ENCODE results near the gene GTPBP2.
"Not testable (repeated sequence)": the region's sequence is repeated elsewhere in the genome, so short reads cannot be mapped to it uniquely, and the experiment has no call there.

The GTPBP2 gene

DNA sequence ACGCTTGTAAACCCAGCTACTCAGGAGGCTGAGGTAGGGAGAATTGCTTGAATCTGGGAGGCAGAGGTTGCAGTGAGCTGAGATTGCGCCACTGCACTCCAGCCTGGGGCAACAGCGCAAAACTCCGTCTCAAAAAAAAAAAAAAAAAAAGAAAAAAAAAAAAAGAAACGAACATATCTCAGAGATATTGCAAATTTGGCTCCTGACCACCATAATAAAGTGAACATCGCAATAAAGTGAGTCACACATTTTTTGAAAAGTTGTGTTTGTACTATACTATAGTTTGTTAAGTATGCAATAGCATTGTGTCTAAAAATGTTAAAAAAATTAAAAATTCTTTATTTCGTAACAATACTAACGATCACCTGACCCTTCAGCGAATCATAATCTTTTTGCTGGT, 29.1 kb upstream of the GTPBP2 start:
- DNase-seq (ENCODE audit: low read depth in 3 of 3): no peak

DNA sequence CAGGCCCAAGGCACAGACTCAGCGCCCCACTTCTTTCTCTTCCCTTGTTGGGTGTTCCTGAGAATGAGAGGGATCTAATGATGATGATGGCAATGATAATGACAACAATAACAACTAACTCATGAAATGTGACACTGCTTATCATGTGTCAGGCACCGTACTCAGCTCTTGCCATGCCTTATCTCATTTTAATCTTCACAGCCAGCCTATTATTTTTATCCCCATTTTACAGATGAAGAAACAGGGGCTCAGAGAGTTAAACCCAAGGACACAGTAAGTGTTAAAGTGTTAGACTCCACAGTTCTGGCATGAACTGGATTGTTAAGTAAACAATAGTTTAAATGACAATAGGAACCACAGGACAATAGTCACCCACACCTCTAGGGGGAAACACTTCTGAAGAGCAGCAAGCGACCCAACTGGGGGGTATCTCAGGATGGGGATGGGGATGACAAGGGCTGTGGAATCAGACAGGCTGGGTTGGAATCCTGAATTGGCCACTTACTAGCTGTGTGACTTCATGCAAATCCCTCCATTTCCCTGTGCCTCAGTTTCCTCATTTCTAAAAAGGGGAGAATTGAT, 28.2 kb upstream of the GTPBP2 start:
- DNase-seq (ENCODE audit: low read depth in 3 of 3): no peak

DNA sequence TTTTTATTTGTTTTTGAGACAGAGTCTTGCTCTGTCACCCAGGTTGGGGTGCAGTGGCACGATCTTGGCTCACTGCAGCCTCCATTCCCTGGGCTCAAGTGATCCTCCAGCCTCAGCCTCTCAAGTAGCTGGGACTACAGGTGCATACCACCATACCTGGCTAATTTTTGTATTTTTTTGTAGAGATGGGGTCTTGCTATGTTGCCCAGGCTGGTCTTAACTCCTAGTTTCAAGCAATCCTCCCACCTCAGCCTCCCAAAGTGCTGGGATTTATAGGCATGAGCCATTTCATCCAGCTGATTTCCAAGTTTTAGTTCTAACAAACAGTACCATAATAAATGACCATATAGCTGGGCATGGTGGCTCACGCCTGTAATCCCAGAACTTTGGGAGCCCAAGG, 23.8 kb upstream of the GTPBP2 start:
- not testable (repeated sequence) for DNase-seq (ENCODE audit: low read depth in 3 of 3)

DNA sequence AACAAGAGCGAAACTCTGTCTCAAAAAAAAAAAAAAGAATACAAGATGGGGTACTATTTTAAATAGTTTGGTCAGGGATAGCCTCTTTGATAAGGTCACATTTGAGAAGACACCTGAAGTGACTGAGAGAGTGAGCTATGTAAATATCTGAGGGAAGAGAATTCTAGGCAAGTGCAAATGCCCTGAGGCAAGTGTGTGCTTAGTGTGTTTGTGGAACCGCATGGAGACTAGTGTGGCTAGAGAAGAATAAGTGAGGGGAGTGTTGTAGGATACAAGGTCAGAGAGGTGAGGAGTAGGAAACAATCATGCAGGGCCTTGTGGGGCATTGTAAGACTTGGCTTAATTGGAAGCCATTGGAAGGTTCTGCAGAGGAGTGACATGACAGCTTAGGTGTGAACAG, 19.2 kb upstream of the GTPBP2 start:
- no peak for DNase-seq (ENCODE audit: low read depth in 3 of 3)

DNA sequence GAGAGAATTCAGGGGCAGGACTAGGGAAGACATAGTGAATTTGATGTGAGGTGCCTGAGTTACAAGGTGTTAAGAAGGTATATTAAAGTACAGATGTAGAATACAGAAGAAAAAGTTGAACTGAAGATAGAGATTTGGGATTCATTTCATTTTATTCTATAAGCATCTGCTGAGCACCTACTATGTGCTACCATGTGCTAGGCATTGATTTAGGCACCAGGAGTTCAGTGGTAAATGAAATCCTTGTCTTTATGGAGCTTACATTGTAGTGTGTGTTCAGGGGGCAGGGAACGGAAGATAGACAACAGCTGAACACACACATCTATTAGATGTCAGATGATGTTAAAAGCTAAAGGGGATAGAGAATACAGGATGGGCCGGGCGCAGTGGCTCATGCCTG, 18.5 kb upstream of the GTPBP2 start:
- no peak for DNase-seq (ENCODE audit: low read depth in 3 of 3)

DNA sequence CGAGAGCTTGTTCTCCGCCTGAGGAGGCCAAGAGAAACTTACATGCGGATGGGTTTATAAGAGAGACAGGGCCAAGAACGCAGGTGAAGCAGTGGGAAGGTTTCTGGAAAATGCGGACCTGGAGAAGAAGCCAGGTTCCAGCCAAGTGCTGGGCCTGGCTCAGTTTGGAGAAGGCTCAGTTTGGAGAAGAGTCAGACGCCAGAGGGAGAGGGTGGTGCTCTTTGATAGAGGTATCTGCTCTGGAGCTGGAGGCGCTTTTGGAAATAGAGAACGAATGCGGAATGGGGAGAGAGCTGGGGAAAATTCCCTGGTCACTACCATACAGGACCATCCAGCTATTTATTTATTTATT, 16.5 kb upstream of the GTPBP2 start:
- DNase-seq (ENCODE audit: low read depth in 3 of 3): no peak

DNA sequence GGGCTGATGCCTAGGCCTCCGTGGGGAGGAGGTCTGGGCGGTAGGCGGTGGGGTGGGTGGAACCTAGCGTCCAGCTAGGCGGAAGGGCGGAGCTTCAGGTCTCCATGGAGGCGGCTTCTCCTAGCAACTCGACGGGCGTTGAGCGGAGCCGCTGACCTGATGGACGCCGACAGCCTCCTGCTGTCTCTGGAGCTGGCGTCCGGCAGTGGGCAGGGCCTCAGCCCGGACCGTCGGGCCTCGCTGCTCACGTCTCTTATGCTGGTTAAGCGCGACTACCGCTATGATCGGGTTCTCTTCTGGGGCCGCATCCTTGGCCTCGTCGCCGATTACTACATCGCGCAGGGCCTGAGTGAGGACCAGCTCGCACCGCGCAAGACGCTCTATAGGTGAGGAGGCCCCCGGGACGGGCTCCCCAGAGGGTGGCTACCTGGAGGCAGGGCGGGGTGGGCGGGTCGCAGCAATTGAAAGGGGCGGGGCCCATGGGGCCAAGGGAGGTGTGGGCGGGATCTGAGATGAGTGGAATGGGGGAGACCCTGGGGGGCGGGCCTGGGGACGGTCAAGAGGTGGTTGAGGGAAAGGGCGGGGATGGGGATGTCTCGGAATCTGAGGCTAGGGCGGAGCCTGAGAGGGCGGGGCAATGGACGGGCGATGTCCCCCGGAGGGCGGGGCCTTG, 16.0 kb upstream of the GTPBP2 start, which contains the start of gene RSPH9:
TSS of gene RSPH9 (plus strand) at position 97 of the 673 bp plus-strand sequence. CDS start at position 160, 63 bp downstream.
- DNase-seq (ENCODE audit: low read depth in 3 of 3): peak in 2 of 3 donors; percentile 42 to 70

DNA sequence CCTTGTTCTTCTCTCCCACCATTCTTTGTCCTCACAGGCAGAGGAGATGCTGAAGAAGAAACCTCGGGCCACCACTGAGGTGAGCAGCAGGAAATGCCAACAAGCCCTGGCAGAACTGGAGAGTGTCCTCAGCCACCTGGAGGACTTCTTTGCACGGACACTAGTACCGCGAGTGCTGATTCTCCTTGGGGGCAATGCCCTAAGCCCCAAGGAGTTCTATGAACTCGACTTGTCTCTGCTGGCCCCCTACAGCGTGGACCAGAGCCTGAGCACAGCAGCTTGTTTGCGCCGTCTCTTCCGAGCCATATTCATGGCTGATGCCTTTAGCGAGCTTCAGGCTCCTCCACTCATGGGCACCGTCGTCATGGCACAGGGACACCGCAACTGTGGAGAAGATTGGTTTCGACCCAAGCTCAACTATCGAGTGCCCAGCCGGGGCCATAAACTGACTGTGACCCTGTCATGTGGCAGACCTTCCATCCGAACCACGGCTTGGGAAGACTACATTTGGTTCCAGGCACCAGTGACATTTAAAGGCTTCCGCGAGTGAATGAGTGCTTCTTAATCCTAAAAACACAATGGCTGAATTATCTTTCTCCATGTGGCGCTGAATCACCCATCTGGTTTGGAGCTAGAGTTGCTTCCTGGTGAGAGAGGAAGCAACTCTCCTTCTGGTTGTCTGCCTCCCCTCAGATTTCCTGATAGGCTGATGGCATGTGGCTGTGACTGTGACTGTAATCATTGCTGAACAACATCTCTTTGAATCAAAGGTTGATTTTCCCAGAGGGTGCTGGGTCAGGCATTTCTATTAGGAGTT, 11.1 kb upstream of the GTPBP2 start:
- no peak for DNase-seq (ENCODE audit: low read depth in 3 of 3)

DNA sequence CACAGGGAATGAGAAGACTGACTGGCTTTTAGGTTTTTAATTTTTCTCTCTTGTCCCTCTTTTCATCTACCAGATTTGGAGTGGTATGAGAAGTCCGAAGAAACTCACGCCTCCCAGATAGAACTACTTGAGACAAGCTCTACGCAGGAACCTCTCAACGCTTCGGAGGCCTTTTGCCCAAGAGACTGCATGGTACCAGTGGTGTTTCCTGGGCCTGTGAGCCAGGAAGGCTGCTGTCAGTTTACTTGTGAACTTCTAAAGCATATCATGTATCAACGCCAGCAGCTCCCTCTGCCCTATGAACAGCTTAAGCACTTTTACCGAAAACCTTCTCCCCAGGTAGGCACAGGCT, 7.2 kb upstream of the GTPBP2 start:
- DNase-seq (ENCODE audit: low read depth in 3 of 3): no peak

DNA sequence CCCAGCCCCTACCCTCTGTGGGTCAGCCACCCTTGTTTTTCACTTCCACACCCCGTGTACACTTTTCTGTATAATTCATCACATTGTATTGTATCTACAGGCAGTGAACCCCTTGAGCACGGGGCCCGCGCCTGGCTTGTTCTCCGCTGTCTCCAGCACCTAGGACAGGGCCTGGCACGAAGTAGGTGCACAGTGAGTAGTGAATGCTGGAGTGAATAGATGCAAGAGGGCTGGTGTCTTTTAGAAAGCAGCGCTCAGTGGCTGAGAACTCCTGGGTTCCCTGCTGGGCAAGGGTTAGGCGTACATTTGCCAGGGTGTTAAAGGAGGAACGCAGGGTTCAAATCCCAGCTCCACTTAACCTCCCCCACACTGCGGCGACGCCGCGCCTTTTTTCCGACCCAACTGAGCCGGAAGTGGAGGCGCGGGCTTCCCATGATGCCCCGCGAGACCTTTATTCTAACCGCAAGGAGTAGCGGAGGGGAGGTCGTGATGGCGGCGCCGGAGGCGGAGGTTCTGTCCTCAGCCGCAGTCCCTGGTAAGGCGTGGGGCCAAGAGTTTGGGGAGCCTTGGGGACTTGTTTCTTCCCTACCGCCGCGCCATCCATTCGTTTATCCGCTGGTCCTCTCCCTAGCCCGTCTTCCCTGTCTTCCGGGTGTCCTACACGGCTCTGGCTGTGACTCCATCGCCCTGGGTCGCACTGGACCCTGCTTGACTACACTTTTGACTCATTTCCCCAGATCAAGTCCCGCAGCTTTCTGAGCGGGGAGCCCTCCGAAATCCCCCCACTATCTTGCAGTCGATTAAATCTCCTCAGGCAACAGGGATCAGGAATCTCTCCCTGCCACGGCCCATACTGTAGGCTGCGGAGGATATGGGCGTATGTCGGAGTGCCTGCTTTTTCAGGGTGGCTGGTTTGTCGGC, 6.6 kb upstream of the GTPBP2 start, which contains the start of gene MAD2L1BP:
TSS of gene MAD2L1BP (plus strand) at position 454 of the 921 bp plus-strand sequence. CDS start at position 490, 36 bp downstream.
- peak; percentile 72 to 86 (median 74) for DNase-seq (ENCODE audit: low read depth in 3 of 3)

DNA sequence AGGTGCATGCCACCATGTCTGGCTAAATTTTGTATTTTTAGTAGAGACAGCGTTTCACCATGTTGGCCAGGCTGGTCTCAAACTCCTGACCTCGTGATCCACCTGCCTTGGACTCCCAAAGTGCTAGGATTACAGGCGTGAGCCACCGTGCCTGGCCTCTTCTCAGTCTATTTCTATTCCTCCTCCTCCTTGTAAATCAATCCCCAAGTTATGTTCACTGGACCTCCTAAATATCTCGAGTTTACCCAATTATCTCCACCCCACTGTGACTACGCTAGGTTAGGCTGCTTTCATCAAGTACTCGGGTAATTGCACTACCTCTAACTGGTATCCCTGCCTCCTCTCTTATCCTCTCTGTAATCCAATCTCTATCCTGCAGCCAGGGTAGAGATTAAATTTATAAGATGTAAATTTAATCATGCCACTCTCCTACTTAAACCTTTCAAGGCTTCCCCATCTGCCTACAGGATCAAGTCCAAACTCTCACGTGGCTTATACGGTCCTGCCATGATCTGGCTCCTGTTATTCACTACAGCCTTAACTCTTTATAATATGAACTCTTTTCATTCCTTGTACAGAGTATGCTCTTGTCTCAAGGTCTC, 5.7 kb upstream of the GTPBP2 start:
- no peak for DNase-seq (ENCODE audit: low read depth in 3 of 3)

DNA sequence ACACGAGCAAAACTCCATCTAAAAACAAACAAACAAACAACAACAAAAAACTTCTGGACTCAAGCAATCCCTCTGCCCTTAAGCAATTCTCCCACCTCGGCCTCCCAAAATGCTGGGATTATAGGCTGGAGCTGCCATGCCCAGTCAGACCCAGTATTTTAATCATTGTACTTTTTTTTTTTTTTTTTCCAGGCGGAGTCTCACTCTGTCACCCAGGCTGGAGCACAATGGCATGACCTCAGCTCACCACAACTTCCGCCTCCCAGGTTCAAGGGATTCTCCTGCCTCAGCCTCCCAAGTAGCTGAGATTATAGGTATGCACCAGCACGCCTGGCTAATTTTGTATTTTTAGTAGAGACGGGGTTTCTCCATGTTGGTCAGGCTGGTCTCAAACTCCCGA, 3.9 kb upstream of the GTPBP2 start:
- not testable (repeated sequence) for DNase-seq (ENCODE audit: low read depth in 3 of 3)

DNA sequence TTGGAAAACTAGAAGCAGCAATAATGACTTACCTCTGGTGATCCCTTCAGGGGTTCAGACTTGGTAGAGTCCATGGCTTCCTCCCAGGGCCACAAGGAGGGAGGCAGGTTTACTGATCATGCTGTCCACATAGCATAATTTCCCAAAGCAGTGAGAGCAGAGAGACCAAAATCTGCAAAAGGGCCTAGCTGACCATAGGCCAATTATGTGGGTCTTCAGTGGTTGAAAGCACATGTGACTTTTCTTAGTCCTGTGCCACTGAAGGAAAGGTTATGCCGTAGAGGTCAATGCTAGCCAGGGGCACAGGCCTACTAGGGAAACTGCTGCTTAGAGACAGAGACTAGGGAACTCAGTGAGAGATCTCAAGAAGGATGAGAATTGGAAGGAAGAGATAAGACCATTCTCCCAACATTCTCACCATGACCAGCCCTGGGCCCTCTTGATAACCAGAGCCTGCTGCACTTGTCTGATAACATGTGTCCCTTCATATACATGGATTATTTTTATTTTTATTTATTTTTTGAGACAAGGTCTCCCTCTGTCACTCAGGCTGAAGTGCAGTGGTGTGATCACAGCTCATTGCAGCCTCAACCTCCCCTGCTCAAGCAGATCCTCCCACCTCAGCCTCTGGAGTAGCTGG, 2.0 kb upstream of the GTPBP2 start:
- DNase-seq (ENCODE audit: low read depth in 3 of 3): no peak

DNA sequence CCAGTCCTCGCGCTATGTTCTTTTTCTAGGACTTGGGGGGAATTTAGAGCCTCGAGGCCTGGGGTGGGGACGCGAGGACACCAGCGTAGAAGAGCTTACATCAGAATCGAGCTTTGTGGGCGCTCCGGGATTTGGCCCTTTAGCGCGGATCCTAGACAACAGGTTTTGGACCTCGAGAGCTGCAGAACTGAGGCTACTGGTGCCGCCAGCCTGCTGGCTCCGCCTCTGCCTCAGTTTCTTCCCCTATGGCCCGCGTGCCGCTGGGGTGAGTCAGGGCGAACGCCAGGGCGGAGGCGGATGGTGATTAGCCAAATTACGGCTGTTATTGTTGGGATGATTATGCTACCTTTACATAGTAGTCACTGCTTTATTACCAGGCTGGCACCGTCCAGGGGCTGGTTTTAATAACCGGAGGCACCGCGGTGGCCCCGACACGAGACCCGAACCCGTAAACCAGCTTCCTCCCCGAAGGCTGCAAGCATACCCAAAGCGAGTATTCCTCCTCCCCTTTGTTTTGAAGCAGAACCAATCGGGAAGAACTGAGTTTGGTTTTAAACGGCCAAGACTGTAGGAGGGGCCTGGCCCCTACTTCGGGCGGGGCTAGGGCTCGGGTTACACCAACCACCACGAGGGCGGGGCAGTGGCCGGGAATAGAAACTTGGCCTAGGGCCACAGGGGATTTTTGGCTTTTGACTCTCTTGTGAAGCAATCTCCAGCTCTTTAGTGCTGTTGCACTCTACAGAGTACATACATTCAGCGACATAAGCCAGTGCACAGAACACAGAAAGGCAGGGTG, 639 bp upstream of the GTPBP2 start:
- peak; percentile 82 to 88 (median 87) for DNase-seq (ENCODE audit: low read depth in 3 of 3)

DNA sequence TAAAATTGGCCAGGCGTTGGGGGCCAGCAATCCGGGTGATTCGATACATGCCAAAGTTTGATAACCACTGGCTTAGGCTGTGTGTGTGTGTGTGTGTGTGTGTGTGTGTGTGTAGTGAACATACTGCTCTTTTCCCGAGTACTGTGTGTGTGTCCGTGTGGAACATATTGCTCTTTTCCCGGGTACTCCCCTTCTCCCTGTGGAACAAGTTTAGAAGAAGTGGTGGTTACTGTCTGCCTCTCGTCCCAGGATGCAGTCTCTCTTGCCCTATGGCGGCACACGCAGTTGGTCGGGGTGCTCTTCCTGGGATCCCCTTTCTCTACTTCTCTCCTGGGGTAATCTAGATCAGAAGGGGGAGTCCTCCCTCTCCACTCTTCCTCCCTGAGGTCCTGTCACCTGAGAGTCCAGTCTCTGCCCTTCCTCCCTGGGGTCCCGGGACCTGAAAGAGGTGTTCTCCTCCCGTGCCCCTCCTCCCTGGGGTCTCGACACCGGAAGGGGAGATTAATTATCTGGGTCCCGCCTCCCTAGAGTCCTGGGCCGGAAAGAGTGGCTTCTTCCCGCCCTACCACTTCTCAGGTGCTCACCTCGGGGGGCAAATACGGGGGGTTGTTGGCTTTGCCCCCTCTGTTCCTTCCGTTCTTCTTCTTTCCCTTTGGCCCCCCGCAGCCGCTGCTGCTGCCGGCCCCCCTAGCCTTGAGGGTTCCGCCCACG, 516 bp downstream of the GTPBP2 start:
- peak in 1 of 3 donors; percentile 40 for DNase-seq (ENCODE audit: low read depth in 3 of 3)

DNA sequence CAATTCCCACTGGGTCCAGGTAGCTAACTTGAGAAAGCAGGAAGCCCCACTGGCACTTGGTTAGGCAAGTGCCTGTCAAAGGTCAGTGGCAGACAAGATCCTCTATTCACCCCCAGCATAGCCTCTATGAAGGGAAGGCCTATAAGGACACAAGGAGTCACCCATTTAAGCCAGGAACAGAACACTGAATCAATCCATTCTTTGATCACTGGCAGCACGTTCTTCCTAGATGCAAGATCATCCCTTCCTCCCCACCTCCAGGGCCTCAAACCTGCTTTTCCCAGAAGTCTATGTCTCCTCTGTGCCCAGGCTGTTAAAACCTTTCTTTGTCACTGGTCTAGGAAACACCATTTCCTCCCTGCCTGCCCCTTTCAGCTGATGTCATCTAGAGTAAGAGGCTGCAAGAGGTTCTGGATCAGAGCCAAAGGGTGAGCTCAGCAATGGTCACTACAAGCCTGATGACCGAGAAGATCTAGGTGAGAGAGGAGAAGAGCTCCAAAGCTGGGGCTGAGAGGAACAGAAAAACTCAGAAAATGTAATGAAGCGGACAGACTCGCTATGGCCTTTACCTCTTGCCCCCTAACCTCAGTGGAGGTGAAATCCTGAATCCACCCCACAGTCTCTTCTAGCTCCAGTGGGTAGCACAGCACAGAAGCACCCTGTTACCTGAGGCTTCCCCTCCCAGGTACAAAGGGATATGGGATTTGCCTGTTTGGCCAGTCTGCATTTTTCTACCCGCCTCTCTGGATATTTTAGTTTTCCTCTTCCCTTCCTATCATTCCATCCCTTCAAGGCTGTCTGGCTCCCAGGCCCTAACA, 1.8 kb downstream of the GTPBP2 start:
- no peak for DNase-seq (ENCODE audit: low read depth in 3 of 3)

DNA sequence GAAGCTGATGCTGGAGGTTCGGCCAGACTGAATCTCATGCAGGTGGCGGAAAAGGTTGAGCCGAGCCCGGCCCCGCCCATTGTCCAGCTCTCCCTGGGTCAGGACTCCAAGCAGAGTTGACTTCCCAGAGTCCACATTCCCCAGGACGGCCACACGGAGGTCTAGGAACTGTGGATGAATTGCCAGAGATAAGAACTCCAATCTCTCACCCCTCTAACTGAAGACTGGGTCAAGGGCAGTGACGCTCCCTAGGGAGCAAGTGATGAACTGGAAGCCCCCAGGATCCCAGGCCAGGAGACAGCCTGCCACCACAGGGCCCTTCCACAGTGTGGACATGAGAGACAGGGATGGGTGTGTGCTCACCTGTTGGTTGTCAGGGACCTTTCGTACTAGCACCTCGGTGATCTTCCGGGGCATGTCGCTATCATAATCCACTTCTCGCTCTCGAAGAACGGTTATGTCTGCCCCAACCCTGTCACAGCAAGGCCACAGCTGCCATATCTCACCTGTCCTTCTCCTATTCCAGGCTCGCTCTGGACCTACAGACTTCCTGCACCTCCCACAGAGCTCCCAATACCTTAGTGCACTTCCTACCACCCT, 3.6 kb downstream of the GTPBP2 start:
- DNase-seq (ENCODE audit: low read depth in 3 of 3): no peak

DNA sequence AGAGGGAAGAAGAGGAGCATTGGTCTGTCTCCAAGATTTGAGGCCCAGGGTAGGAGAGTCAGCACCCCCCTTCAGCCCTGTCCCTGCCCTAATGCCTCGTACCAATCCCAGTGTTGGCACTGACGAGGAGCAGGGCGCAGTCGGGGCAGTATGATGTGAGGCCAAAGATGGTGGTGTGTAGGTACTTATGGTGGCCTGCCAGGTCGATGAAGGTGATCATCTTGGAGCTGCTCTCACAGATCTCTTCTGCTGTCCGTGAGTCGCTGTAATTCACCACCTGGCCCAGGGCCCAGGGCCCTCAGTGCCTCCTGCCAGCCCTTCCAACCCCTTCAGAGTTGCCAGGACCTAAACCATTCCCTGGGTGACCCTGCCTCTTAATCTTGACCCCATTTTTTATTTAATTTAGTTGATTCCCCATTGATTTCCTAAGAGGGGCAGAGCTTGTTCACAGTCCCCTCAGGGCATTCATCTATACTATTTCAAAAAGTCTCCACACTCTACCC, 4.2 kb downstream of the GTPBP2 start:
- no peak for DNase-seq (ENCODE audit: low read depth in 3 of 3)

All from stimulated activated CD4-positive, alpha-beta T cell treated with anti-CD3 and anti-CD28 coated beads, TNF-alpha, amount 100 ng/mL, for 48 hours (primary cell).